A549 (cell line): Measurements from ENCODE around the gene IPPK. TPM values are rescaled to one million over a fixed set of nuclear protein-coding genes. Genes with fewer than 3 reads are reported as not detected.

ENCODE experiments used
- ATAC-seq, 2 experiments: fragments of 200-7000 bp in 1 of 2; fragments of >200 bp in 1 of 2; cut with Nextera tagmentation in 1 of 2; cut with Tn5 transposase in 1 of 2; 3 replicates each; pipeline versions ENCODE4 v1.8.0 to v1.9.1; 2018 to 2020; ENCODE audit warnings: mild to moderate bottlenecking in 1 of 2, moderate library complexity in 1 of 2
- CTCF ChIA-PET: fragments of 300-600 bp; sonication (Branson Sonifier 250); formaldehyde crosslinking; extraction: SDS; loops from one replicate; lab custom pipeline; 2021; ENCODE audit warnings: antibody characterized with exemption, inconsistent platforms; lab: Yijun Ruan, JAX
- POLR2A ChIA-PET: fragments of 350-600 bp; formaldehyde crosslinking; extraction: SDS; loops from one replicate; lab custom pipeline; 2021; ENCODE audit warnings: antibody characterized with exemption, inconsistent platforms; lab: Yijun Ruan, JAX
- DNase-seq, 2 experiments: peaks; one replicate each; pipeline versions ENCODE4 v3.0.0 to v3.0.0-alpha.2; 2011 to 2016; ENCODE audit warnings: low read depth in 1 of 2, low spot score in 1 of 2
- FAIRE-seq: peaks from 2 replicates; lab custom pipeline; 2011; peaks lifted over from hg19 to GRCh38; lab: Jason Lieb, UNC
- H3K27ac ChIP-seq, 2 experiments: fragments of >200 bp; sonication (Bioruptor Twin); formaldehyde crosslinking; 3 replicates each; pipeline ENCODE4 v1.5.1; 2016 to 2017
- H3K4me1 ChIP-seq: fragments of >200 bp; sonication (Bioruptor Twin); formaldehyde crosslinking; 3 replicates; pipeline ENCODE4 v1.6.1; 2016
- H3K4me2 ChIP-seq: fragments of >200 bp; sonication (Bioruptor Twin); formaldehyde crosslinking; 3 replicates; pipeline ENCODE4 v1.6.1; 2016
- H3K4me3 ChIP-seq: fragments of >200 bp; sonication (Bioruptor Twin); formaldehyde crosslinking; 3 replicates; pipeline ENCODE4 v1.5.1; 2016
- H3K9me3 ChIP-seq: fragments of >200 bp; sonication (Bioruptor Twin); formaldehyde crosslinking; 3 replicates; pipeline ENCODE4 v1.6.1; 2016
- ATOH8 ChIP-seq: fragments of 250-450 bp; sonication (Bioruptor Pico); IDR thresholded peaks from 2 replicates; pipeline ENCODE4 v1.5.0; 2020; ENCODE audit warnings: low read depth, mild to moderate bottlenecking, moderate library complexity
- CHD4 ChIP-seq: fragments of 200-600 bp; sonication (generic); IDR thresholded peaks from 2 replicates; pipeline ENCODE4 v1.6.1; 2016; ENCODE audit warnings: antibody characterized with exemption, mild to moderate bottlenecking, borderline replicate concordance
- CTCF ChIP-seq: fragments of >200 bp; sonication (Bioruptor Twin); formaldehyde crosslinking; IDR thresholded peaks from 3 replicates; pipeline ENCODE4 v1.5.1; 2016
- EHMT2 ChIP-seq: fragments of 200-600 bp; sonication (generic); IDR thresholded peaks from 2 replicates; pipeline ENCODE4 v1.6.1; 2016; ENCODE audit warnings: antibody characterized with exemption, low read depth, mild to moderate bottlenecking, moderate library complexity
- ESRRA ChIP-seq: fragments of 150-350 bp; IDR thresholded peaks from 2 replicates; pipeline ENCODE4 v1.6.1; 2014; ENCODE audit warnings: mild to moderate bottlenecking, low read length, borderline replicate concordance
- FOSB ChIP-seq: fragments of 250-450 bp; sonication (Bioruptor Pico); IDR thresholded peaks from 2 replicates; pipeline ENCODE4 v1.5.0; 2020; ENCODE audit warnings: mild to moderate bottlenecking, moderate library complexity
- HES2 ChIP-seq: fragments of >200 bp; sonication (Bioruptor Twin); formaldehyde crosslinking; IDR thresholded peaks from 2 replicates; pipeline ENCODE4 v1.6.1; 2016
- HMGXB4 ChIP-seq: fragments of 250-450 bp; sonication (Bioruptor Pico); IDR thresholded peaks from 2 replicates; pipeline ENCODE4 v1.5.0; 2021; ENCODE audit warnings: mild to moderate bottlenecking, moderate library complexity, borderline replicate concordance
- HOXB13 ChIP-seq: fragments of 250-450 bp; sonication (Bioruptor Pico); IDR thresholded peaks from 2 replicates; pipeline ENCODE4 v1.5.0; 2020; ENCODE audit warnings: low read depth, mild to moderate bottlenecking, moderate library complexity
- JUNB ChIP-seq: fragments of >200 bp; sonication (Bioruptor Twin); formaldehyde crosslinking; IDR thresholded peaks from 2 replicates; pipeline ENCODE4 v1.6.1; 2016
- KDM1A ChIP-seq: fragments of 200-600 bp; sonication (generic); IDR thresholded peaks from 2 replicates; pipeline ENCODE4 v1.6.1; 2016; ENCODE audit warnings: low read depth, mild to moderate bottlenecking
- MAX ChIP-seq: IDR thresholded peaks from 2 replicates; pipeline ENCODE4 v1.6.1; 2012
- NPAS2 ChIP-seq: fragments of 250-450 bp; sonication (Bioruptor Pico); IDR thresholded peaks from 2 replicates; pipeline ENCODE4 v1.8.0; 2022; ENCODE audit warnings: mild to moderate bottlenecking, moderate library complexity, borderline replicate concordance
- REST ChIP-seq: fragments of 200-600 bp; sonication (generic); IDR thresholded peaks from 2 replicates; pipeline ENCODE4 v1.6.1; 2016; ENCODE audit warnings: antibody characterized with exemption, mild to moderate bottlenecking, moderate library complexity
- SMC3 ChIP-seq: fragments of >200 bp; sonication (Bioruptor Twin); formaldehyde crosslinking; IDR thresholded peaks from 3 replicates; pipeline ENCODE4 v1.6.1; 2018; ENCODE audit warnings: inconsistent platforms
- TFCP2L1 ChIP-seq: fragments of 250-450 bp; sonication (Bioruptor Pico); IDR thresholded peaks from 2 replicates; pipeline ENCODE4 v1.5.0; 2021; ENCODE audit warnings: mild to moderate bottlenecking
- TP53 ChIP-seq: fragments of 250-450 bp; sonication (Bioruptor Pico); IDR thresholded peaks from 2 replicates; pipeline ENCODE4 v1.5.0; 2021; ENCODE audit warnings: mild to moderate bottlenecking, moderate library complexity
- ZSCAN20 ChIP-seq: fragments of 250-450 bp; sonication (Bioruptor Pico); IDR thresholded peaks from 2 replicates; pipeline ENCODE4 v1.8.0; 2022; ENCODE audit warnings: mild to moderate bottlenecking, moderate library complexity
- WGBS: methylation state at CpG from one replicate; pipeline ENCODE4 v1.1.6; 2017; ENCODE audit errors: missing lambda C conversion rate; 5-methylcytosine and 5-hydroxymethylcytosine counted together
- polyA plus RNA-seq, 4 experiments: library from polyadenylated mRNA; depleted of rRNA in 3 of 4; stranded (reverse); fragments of >200 nt; fragmentation: RNase III in 1 of 4; extraction: RNeasy Plus Mini Kit Qiagen cat#74134 plus additional on column Dnase treatment in 1 of 4; gene quantifications; 2 replicates in 3 of 4; 3 replicates in 1 of 4; pipeline ENCODE4 v1.2.3, GENCODE V29; 2011 to 2017

Gene IPPK
- polyA plus RNA-seq, 2 of the 4 experiments (the other 2 are of a cell fraction), result 12.2 to 20.0 TPM

GRCh38 chr9:92649007-92649406 is 20.9 kb downstream of the IPPK start:
- CTCF ChIA-PET, result interaction anchor here (1.0 to 1.6 kb wide), 5 partner anchors 14 to 509 kb away, joined by 3 to 12 read pairs (median 3); no protein-coding TSS in a partner anchor
- no peaks in the 10 kb centered on the region for H3K9me3 ChIP-seq
- no peak overlapping the region for H3K27ac ChIP-seq
- POLR2A ChIA-PET, result no interaction called here
- no peaks in the 10 kb centered on the region for H3K4me1 ChIP-seq
- no peak overlapping the region for H3K4me3 ChIP-seq
- peak; percentile 39 to 42; a peak in 2 of 6 replicates for ATAC-seq
- TF ChIP-seq ESRRA (no peak), EHMT2 (no peak), TFCP2L1 (CRISPR knock-in tag) (no peak), SMC3 (no peak), HOXB13 (CRISPR knock-in tag) (no peak), MAX (no peak), CTCF (no peak), HES2 (no peak), KDM1A (no peak), ZSCAN20 (CRISPR knock-in tag) (no peak)
- DNase-seq, result no peak
- WGBS, result 95% methylated on average over 5 of the region's 5 CpGs
- no peak overlapping the region for H3K4me2 ChIP-seq
- no peak for FAIRE-seq

GRCh38 chr9:92648474-92648971 is 21.4 kb downstream of the IPPK start:
- DNase-seq (no peak), ATAC-seq (no peak), FAIRE-seq (no peak)
- Histone ChIP-seq H3K4me1 (no peaks in the 10 kb centered on the region), H3K9me3 (no peaks in the 10 kb centered on the region), H3K4me2 (no peak overlapping the region), H3K27ac (no peak overlapping the region), H3K4me3 (no peak overlapping the region)
- CTCF ChIA-PET, result interaction anchor here (0.6 to 1.6 kb wide), 6 partner anchors 13 to 1681 kb away, joined by 3 to 12 read pairs (median 3); no protein-coding TSS in a partner anchor
- POLR2A ChIA-PET, result no interaction called here
- 94% methylated on average over 5 of the region's 6 CpGs for WGBS
- TF ChIP-seq MAX, result no peak
- TF ChIP-seq ATOH8 (CRISPR knock-in tag), result no peak
- TF ChIP-seq HMGXB4, result no peak
- TF ChIP-seq REST, result no peak
- no peak for TF ChIP-seq FOSB (CRISPR knock-in tag)
- no peak for TF ChIP-seq NPAS2 (CRISPR knock-in tag)
- TF ChIP-seq TP53 (CRISPR knock-in tag), result no peak
- no peak for TF ChIP-seq CHD4
- TF ChIP-seq JUNB, result no peak
- no peak for TF ChIP-seq TFCP2L1 (CRISPR knock-in tag)
